ENCODE measurements around the gene SLC26A6.

DNA sequence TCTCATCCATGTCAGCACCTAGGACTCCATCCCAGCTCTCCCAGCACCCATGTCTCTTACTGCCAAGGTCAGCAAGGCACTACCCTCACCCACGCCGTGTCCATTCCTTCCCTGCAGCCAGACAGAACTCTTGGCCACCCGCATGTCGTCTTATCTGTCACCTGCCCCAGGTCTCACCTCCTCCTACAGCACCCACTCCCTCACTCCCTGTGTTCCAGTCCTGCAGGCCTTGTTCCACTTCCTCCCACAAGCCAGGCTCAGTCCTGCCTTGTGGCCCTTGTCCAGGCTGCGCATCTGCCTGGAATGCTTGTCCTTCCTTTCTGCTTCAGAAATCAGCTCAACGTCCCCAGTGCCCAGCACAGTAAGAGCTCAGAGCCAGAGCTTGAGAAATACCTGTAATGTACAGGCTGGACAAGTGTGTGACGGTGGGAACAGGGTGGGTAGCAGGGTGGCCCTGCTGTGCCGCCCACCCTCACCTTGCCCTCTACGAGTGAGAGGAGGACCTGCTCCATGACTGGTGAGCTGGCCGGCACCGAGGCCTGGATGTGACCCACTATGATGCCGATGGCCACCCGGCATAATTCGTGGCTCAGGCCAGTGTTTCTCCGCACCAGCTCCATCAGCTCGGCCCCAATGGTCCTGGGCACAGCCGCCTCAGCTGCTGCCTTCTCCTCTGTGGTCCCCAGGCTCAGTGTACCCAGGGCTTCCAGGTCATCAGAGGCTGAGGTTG lies 45.7 kb upstream of the SLC26A6 start:
- TF ChIP-seq ZNF565 (CRISPR knock-in tag; conservative IDR thresholded peaks at IDR 0.05; ENCODE audit: low read depth) (no peak), ZC3H10 (CRISPR knock-in tag; IDR thresholded peaks at IDR 0.05) (no peak), ARNTL (CRISPR knock-in tag; IDR thresholded peaks at IDR 0.05; ENCODE audit: borderline replicate concordance, low read depth) (no peak), TCF4 (CRISPR knock-in tag; IDR thresholded peaks at IDR 0.05; ENCODE audit: borderline replicate concordance) (no peak), GLIS3 (CRISPR knock-in tag; IDR thresholded peaks at IDR 0.05) (no peak)
- TF ChIP-seq, protein P1, sequence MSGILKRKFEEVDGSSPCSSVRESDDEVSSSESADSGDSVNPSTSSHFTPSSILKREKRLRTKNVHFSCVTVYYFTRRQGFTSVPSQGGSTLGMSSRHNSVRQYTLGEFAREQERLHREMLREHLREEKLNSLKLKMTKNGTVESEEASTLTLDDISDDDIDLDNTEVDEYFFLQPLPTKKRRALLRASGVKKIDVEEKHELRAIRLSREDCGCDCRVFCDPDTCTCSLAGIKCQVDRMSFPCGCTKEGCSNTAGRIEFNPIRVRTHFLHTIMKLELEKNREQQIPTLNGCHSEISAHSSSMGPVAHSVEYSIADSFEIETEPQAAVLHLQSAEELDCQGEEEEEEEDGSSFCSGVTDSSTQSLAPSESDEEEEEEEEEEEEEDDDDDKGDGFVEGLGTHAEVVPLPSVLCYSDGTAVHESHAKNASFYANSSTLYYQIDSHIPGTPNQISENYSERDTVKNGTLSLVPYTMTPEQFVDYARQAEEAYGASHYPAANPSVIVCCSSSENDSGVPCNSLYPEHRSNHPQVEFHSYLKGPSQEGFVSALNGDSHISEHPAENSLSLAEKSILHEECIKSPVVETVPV (CRISPR knock-in tag; IDR thresholded peaks at IDR 0.05), result no peak
- TF ChIP-seq, protein P2, sequence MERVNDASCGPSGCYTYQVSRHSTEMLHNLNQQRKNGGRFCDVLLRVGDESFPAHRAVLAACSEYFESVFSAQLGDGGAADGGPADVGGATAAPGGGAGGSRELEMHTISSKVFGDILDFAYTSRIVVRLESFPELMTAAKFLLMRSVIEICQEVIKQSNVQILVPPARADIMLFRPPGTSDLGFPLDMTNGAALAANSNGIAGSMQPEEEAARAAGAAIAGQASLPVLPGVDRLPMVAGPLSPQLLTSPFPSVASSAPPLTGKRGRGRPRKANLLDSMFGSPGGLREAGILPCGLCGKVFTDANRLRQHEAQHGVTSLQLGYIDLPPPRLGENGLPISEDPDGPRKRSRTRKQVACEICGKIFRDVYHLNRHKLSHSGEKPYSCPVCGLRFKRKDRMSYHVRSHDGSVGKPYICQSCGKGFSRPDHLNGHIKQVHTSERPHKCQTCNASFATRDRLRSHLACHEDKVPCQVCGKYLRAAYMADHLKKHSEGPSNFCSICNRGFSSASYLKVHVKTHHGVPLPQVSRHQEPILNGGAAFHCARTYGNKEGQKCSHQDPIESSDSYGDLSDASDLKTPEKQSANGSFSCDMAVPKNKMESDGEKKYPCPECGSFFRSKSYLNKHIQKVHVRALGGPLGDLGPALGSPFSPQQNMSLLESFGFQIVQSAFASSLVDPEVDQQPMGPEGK (CRISPR knock-in tag; IDR thresholded peaks at IDR 0.05; ENCODE audit: borderline replicate concordance), result no peak
- TF ChIP-seq, protein P3, sequence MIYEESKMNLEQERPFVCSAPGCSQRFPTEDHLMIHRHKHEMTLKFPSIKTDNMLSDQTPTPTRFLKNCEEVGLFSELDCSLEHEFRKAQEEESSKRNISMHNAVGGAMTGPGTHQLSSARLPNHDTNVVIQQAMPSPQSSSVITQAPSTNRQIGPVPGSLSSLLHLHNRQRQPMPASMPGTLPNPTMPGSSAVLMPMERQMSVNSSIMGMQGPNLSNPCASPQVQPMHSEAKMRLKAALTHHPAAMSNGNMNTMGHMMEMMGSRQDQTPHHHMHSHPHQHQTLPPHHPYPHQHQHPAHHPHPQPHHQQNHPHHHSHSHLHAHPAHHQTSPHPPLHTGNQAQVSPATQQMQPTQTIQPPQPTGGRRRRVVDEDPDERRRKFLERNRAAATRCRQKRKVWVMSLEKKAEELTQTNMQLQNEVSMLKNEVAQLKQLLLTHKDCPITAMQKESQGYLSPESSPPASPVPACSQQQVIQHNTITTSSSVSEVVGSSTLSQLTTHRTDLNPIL (CRISPR knock-in tag; IDR thresholded peaks at IDR 0.05; ENCODE audit: low read depth), result no peak
- TF ChIP-seq, protein P4, sequence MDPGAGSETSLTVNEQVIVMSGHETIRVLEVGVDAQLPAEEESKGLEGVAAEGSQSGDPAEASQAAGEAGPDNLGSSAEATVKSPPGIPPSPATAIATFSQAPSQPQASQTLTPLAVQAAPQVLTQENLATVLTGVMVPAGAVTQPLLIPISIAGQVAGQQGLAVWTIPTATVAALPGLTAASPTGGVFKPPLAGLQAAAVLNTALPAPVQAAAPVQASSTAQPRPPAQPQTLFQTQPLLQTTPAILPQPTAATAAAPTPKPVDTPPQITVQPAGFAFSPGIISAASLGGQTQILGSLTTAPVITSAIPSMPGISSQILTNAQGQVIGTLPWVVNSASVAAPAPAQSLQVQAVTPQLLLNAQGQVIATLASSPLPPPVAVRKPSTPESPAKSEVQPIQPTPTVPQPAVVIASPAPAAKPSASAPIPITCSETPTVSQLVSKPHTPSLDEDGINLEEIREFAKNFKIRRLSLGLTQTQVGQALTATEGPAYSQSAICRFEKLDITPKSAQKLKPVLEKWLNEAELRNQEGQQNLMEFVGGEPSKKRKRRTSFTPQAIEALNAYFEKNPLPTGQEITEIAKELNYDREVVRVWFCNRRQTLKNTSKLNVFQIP (CRISPR knock-in tag; IDR thresholded peaks at IDR 0.05; ENCODE audit: borderline replicate concordance, low read depth), result no peak
